ENCODE measurements around the gene ZNRF1. TPM values are rescaled to one million over a fixed set of nuclear protein-coding genes. Genes with fewer than 3 reads are reported as not detected.
A peak's percentile ranks its signal among the peaks of the same experiment; 100 is the strongest.

The ZNRF1 gene
- total and polyA plus RNA-seq, 2 of the 13 experiments (the other 11 are each of a cell fraction or from before 2014, with no cell fraction given): 43.9 to 58.7 TPM

- TF ChIP-seq SMAD3 (CRISPR knock-in tag; IDR thresholded peaks at IDR 0.05): peak; percentile 86; the same call in 1 of the 2 replicates
- TF ChIP-seq HNRNPH1 (optimal IDR thresholded peaks at IDR 0.05; ENCODE audit: low read depth, low read length): no peak
- no peak for TF ChIP-seq EZH2 (conservative IDR thresholded peaks at IDR 0.05; ENCODE audit: low read depth, low read length)
- no peak for TF ChIP-seq PTBP1 (IDR thresholded peaks at IDR 0.05; ENCODE audit: low read depth, low read length, poor library complexity, severe bottlenecking)
- no peak for TF ChIP-seq NFE2L1 (CRISPR knock-in tag; IDR thresholded peaks at IDR 0.05; ENCODE audit: borderline replicate concordance)
- TF ChIP-seq ZNF318 (CRISPR knock-in tag; IDR thresholded peaks at IDR 0.05): peak; percentile 70; the same call in 1 of the 2 replicates
- TF ChIP-seq NFKBIZ (CRISPR knock-in tag; IDR thresholded peaks at IDR 0.05): peak; percentile 62
- TF ChIP-seq, protein P1, sequence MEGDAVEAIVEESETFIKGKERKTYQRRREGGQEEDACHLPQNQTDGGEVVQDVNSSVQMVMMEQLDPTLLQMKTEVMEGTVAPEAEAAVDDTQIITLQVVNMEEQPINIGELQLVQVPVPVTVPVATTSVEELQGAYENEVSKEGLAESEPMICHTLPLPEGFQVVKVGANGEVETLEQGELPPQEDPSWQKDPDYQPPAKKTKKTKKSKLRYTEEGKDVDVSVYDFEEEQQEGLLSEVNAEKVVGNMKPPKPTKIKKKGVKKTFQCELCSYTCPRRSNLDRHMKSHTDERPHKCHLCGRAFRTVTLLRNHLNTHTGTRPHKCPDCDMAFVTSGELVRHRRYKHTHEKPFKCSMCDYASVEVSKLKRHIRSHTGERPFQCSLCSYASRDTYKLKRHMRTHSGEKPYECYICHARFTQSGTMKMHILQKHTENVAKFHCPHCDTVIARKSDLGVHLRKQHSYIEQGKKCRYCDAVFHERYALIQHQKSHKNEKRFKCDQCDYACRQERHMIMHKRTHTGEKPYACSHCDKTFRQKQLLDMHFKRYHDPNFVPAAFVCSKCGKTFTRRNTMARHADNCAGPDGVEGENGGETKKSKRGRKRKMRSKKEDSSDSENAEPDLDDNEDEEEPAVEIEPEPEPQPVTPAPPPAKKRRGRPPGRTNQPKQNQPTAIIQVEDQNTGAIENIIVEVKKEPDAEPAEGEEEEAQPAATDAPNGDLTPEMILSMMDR (CRISPR knock-in tag; IDR thresholded peaks at IDR 0.05): peak; percentile 23; the same call in 1 of the 2 replicates
- no peak for TF ChIP-seq GLMP (CRISPR knock-in tag; IDR thresholded peaks at IDR 0.05; ENCODE audit: borderline replicate concordance)
- peak; percentile 86; the same call in 1 of the 2 replicates for TF ChIP-seq NFAT5 (CRISPR knock-in tag; IDR thresholded peaks at IDR 0.05)
- no peak for TF ChIP-seq ZSCAN29 (CRISPR knock-in tag; conservative IDR thresholded peaks at IDR 0.05)
Measured at GRCh38 chr16:75148311-75149195, 149.7 kb downstream of the ZNRF1 start, which contains the start of gene ZFP1 (continued).

Measured in HepG2 (cell line).